Skeletal muscle cell (primary cell): ENCODE data around the gene NXPH1.

ENCODE experiments used
- DNase-seq: peaks from one replicate; pipeline ENCODE4 v3.0.0-alpha.2; 2010; ENCODE audit warnings: low read depth
- H3K4me3 ChIP-seq: 2 replicates; pipeline ENCODE4 v1.5.1; 2011; ENCODE audit warnings: low read depth, mild to moderate bottlenecking, control low read depth, low read length, moderate library complexity

The NXPH1 gene

DNA sequence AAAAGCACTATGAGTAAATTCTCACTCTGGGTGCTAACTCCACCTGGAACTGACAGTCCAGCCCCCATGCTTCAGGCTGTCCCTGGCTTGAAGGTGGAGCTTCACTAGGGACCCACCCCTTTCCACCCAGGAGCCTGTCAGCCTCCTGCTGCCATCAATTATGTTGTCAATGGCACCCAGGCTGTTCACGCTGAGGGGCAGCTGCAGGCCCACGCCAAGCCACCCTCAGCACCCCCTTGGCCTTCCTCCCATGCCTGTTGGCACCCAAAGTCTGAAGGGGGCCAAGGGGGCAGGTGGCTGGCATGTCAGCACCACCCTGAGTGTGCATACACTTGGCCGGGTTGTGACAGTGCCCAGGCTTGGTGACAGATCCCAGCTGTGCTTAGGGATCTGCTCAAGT, 149.3 kb downstream of the NXPH1 start:
- H3K4me3 ChIP-seq = no peak overlapping the region
- DNase-seq = no peak

GRCh38 chr7:8585591-8585990, 152.2 kb downstream of the NXPH1 start:
- DNase-seq = no peak
- no peak overlapping the region for H3K4me3 ChIP-seq

DNA sequence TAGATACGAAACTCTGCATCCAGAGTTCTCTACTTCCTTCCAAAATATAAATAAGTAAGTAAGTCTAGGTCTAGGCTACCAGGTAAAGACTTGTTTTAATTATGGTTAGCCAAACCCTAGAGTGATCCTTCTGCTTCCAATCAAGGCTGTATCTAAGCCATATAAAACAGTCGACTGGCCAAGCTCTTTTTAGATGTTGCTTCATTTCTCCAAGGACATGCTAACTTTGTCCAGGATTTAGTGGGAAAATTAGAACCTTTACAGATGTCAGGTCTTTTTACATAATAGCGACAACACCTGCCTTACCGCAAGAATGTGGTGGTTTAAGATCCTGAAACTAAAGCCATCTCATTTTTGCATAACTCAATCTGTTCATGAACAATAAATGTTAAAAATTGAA, 156.8 kb downstream of the NXPH1 start:
- H3K4me3 ChIP-seq = no peak overlapping the region
- no peak for DNase-seq

DNA sequence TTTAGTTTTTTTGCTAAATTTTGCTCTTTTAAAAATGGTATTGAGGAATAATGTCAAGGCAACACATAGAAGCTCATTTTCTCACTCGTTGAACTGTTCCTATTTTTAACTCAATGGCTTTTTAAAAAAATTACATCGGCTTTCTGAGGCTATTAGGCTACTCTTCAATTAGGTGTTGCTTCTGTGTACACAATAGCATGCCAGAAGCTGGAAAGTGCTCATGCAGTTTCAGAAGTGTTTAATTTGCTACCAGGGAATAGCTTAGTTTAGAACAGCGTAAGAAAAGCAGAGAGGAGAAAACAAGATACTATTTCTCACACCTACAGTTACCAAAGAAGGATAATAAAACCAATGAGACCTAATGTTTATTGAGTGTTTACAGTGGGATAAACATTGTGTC, 157.4 kb downstream of the NXPH1 start:
- no peak for DNase-seq
- no peak overlapping the region for H3K4me3 ChIP-seq

DNA sequence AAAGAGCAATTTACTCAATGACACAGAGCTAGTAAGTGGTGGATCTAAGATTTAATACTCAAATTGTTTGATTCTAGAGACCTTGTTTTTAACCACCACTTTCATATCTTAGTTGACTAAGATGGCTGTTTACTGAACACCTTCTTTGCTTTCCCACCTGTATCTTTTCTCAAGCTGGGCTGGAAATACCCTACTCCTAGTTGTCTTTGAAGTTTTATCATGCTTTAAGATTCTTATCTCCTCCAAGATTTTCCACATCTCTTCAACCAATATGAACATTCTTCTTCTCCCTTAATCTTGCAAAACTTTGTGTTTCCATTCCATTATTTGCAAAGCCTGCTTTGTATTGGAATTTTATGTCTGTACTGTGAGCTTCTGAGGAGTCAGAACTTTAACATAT, 157.9 kb downstream of the NXPH1 start:
- no peak for DNase-seq
- no peak overlapping the region for H3K4me3 ChIP-seq

- H3K4me3 ChIP-seq = no peak overlapping the region
- no peak for DNase-seq
Observed at GRCh38 chr7:8592167-8592566, 158.8 kb downstream of the NXPH1 start.

DNA sequence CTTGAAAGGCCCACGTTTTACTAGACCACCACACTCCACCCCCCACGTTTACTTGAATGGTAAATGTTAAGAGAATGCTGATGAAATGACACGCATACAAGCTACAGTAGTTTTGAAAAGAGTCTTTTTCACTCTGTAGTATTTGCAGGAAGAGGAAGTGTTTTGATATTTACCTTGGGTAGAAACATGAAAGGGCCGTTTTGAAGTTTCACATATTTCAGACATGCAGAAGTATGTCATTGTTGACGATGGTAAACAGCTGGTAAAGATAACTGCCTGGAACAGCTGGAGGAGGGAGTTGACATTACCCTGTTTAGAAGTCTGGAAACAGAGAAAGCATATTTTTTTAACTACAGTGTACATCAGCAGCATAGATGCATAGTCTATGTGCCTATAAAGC, 160.7 kb downstream of the NXPH1 start:
- H3K4me3 ChIP-seq = no peak overlapping the region
- no peak for DNase-seq

- no peak overlapping the region for H3K4me3 ChIP-seq
- no peak for DNase-seq
Observed at GRCh38 chr7:8597565-8597964, 164.2 kb downstream of the NXPH1 start.

- no peak for DNase-seq
- no peak overlapping the region for H3K4me3 ChIP-seq
Observed at GRCh38 chr7:8601121-8601520, 167.7 kb downstream of the NXPH1 start.

DNA sequence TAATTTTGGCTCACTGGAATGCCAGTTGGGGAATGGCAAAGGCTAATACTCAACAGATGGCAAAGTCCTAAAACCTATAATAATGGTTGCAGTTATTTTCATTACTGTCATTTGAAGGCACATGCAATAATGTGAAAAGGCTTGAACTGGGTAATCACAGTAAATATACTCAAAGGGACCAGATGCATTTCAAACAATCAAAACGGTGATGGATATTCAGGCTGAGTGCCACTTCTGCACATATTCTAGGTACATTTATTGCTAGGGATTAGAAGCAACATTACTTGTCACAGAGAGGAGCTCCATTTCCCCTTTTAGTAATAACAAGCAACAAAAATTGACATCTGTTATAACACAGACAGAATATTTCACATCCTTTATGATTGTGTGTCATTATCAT, 171.8 kb downstream of the NXPH1 start:
- H3K4me3 ChIP-seq = no peak overlapping the region
- no peak for DNase-seq

GRCh38 chr7:8612584-8612983, 179.2 kb downstream of the NXPH1 start:
- no peak for DNase-seq

GRCh38 chr7:8613191-8613590, 179.8 kb downstream of the NXPH1 start:
- no peak overlapping the region for H3K4me3 ChIP-seq
- no peak for DNase-seq

More at GRCh38 chr7:8612584-8612983, 179.2 kb downstream of the NXPH1 start:
- H3K4me3 ChIP-seq = no peak overlapping the region

GRCh38 chr7:8615019-8615418, 181.6 kb downstream of the NXPH1 start:
- DNase-seq = no peak

DNA sequence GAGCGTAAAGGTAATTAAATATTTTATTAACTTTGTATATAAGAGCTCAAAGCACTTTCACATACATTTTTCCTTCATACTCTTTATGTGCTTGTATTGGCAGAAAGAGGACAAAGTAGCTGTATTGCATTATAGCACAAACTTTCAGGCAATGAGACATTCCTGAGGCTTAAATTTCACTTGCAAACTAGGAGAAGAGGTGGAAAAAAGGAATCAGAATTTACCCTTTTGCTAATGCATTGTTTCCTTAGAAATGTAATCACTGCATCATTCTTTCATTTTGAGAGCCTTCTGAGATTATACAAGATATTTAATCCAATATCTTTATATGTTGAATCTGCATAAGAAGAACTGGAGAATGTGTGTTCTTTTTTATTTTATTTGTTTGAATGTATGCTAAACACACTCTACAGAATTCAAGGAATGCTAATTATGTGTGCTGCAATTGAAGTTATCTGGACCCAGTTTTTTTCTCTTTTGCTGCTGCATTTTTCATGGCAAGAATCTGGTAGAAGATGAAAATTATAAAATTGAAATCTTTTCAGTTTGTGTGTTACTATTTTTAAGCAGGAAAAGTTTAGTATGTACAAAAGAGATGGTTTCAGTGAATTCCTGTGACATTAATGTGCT, 185.1 kb downstream of the NXPH1 start:
- DNase-seq = no peak
- no peak overlapping the region for H3K4me3 ChIP-seq

More at GRCh38 chr7:8615019-8615418, 181.6 kb downstream of the NXPH1 start:
- H3K4me3 ChIP-seq = no peak overlapping the region

DNA sequence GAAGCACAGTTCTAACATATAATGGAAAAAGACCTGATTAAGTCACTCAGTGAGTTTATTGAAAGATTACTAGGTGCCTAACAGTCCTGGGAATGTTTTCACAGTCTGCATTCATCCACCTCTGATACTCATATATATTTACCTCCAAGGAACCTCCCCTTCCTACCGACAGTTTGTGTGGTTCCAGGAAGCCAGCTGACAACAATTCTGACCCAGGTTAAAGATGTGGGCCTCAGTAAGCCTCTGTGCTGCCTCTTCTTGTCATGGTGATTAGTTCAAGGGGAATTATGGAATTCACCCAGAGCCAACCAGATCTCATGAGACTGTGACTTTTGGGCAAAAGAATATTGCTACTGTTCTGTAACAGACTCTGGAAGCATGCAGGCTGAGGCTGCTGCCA, 186.8 kb downstream of the NXPH1 start:
- H3K4me3 ChIP-seq = no peak overlapping the region
- DNase-seq = no peak

GRCh38 chr7:8625612-8626011, 192.2 kb downstream of the NXPH1 start:
- no peak for DNase-seq
- H3K4me3 ChIP-seq = no peak overlapping the region

GRCh38 chr7:8627325-8627724, 193.9 kb downstream of the NXPH1 start:
- no peak for DNase-seq
- no peak overlapping the region for H3K4me3 ChIP-seq

DNA sequence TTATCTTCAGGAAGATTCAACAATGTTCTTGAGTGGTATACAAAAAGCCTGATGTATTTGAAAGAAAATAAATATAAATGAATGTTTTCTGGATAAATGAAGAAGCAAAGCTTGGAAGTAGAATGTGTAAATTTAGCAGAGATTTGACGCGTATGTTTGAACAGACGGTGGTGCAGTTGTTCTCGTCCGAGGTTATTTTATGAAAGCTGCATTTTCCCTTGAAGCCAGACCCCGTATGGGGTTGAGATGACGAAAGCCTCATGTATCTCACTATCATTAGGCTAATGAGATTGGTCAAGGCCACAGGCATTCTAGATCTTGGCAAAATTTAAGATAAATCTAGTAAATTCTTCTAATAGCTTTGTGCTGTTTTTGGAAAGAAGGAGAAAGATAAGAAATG, 195.2 kb downstream of the NXPH1 start:
- H3K4me3 ChIP-seq = no peak overlapping the region
- DNase-seq = no peak

DNA sequence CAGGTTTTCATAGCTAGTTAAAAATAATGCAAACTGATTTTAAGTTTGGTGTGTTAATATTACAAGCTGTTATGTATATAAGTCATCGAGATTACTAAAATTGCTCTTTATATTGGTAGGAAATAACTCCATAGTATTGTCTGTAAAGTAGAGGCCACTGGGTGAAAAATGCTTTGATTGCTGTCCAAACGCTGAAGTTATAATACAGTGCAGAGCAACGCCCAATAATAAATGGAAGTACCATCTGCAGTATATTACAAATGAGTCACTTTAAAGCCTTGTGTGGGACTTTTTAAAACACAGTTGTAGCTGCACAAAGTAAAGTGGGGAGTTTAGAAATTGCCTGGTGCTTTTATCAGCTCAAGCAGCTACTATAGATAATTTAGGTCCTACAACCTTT, 196.1 kb downstream of the NXPH1 start:
- no peak overlapping the region for H3K4me3 ChIP-seq
- DNase-seq = no peak

DNA sequence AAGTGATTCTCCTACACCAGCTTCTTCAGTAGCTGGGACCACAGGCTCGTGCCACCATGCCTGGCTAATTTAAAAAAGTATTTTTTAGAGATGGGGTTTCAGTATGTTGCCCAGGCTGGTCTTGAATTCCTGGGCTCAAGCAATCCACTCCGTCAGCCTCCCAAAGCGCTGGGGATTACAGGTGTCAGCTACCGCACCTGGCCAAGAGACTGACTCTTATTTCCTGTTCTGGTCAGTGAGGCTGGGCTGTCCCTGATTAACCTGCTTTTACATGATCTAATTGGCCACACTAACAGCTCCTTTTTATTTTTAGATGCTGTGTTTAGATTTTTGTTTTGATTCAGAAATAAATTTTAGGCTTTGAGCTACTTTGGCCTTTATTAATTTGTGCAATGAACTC, 203.9 kb downstream of the NXPH1 start:
- no peak for DNase-seq
- no peak overlapping the region for H3K4me3 ChIP-seq

DNA sequence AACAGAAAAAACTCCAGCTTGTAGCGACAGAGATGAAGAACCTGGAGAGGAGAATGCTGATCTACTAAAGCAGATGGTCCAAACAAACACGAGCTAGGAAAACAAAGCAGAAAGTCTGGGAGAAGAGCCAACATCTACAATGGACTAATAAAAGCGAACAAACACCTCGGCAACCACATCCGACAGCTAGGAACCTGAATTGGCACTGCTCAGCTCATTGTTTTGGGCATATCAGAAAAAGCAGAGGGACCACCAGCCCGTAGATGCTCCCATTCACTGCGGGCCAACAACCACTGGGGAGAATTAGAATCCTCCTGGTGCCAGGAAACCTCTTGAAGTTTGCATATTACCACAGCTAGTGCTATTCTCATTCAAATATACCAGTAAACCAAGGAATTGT, 204.7 kb downstream of the NXPH1 start:
- DNase-seq = no peak
- no peak overlapping the region for H3K4me3 ChIP-seq

DNA sequence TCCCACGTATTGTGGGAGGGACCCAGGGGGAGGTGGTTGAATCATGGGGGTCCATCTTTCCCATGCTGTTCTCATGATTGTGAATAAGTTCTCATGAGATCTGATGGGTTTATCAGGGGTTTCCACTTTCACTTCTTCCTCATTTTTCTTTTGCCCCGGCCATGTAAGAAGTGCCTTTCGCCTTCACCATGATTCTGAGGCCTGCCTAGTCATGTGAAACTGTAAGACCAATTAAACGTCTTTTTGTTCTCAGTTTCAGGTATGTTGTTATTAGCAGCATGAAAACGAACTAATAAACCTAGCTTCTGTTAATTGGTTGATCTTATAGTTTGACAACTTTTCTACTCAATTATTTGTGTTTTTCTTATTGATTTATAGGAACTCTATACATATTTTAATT, 206.3 kb downstream of the NXPH1 start:
- no peak overlapping the region for H3K4me3 ChIP-seq
- no peak for DNase-seq
